Motor neuron (in vitro differentiated cells): ENCODE measurements around the gene VSTM2B. TPM values are rescaled to one million over a fixed set of nuclear protein-coding genes. Genes with fewer than 3 reads are reported as not detected.

Source experiments
- ATAC-seq, 8 experiments: fragments of 200-7000 bp; cut with Tn5 transposase; replicated peaks in 6 of 8; 2 replicates each; pipeline ENCODE4 v1.8.0; 2021; ENCODE audit warnings: mild to moderate bottlenecking in 8 of 8, moderate library complexity in 8 of 8
- H3K27ac ChIP-seq, 2 donors: fragments of 250-450 bp; sonication (Bioruptor Pico); 2 replicates each; pipeline ENCODE4 v1.9.0; 2021; ENCODE audit warnings: antibody characterized with exemption in 2 of 2, mild to moderate bottlenecking in 2 of 2, moderate library complexity in 1 of 2
- H3K4me1 ChIP-seq, 2 donors: fragments of 250-450 bp; sonication (Bioruptor Pico); replicated peaks in 1 of 2; 2 replicates each; pipeline ENCODE4 v1.6.1; 2021; ENCODE audit warnings: antibody characterized with exemption in 2 of 2, mild to moderate bottlenecking in 2 of 2, moderate library complexity in 1 of 2
- H3K4me3 ChIP-seq, 5 donors: fragments of 250-450 bp; sonication (Bioruptor Pico); 2 replicates each; pipeline ENCODE4 v1.9.0; 2021; ENCODE audit warnings: antibody characterized with exemption in 5 of 5, mild to moderate bottlenecking in 5 of 5, moderate library complexity in 4 of 5
- WGBS, 10 experiments: fragments of 450-650 bp; shearing (Covaris generic); methylation state at CpG; one replicate each; pipeline ENCODE4 v1.0.0; 2022; 5-methylcytosine and 5-hydroxymethylcytosine counted together
- in situ Hi-C, 9 experiments: fragments of 400-800 bp; cut with MboI; loops; one replicate each; pipeline ENCODE4 v1.15.0; 2021; ENCODE audit warnings: low sequenced_read_pairs in 9 of 9, low pct_unique_long_range_greater_than_20kb in 2 of 9; ENCODE audit not compliant: unreplicated experiment in 9 of 9
- total RNA-seq, 8 experiments: library from RNA; unstranded; fragments of 300-600 nt; gene quantifications; 2 replicates each; pipeline versions ENCODE4 v1.2.3 to v1.2.4, GENCODE V29; 2022

Gene VSTM2B
- total RNA-seq, 8 experiments from 2014 or later: 0.31 to 8.8 (median 7.2) TPM; not detected in 2

DNA sequence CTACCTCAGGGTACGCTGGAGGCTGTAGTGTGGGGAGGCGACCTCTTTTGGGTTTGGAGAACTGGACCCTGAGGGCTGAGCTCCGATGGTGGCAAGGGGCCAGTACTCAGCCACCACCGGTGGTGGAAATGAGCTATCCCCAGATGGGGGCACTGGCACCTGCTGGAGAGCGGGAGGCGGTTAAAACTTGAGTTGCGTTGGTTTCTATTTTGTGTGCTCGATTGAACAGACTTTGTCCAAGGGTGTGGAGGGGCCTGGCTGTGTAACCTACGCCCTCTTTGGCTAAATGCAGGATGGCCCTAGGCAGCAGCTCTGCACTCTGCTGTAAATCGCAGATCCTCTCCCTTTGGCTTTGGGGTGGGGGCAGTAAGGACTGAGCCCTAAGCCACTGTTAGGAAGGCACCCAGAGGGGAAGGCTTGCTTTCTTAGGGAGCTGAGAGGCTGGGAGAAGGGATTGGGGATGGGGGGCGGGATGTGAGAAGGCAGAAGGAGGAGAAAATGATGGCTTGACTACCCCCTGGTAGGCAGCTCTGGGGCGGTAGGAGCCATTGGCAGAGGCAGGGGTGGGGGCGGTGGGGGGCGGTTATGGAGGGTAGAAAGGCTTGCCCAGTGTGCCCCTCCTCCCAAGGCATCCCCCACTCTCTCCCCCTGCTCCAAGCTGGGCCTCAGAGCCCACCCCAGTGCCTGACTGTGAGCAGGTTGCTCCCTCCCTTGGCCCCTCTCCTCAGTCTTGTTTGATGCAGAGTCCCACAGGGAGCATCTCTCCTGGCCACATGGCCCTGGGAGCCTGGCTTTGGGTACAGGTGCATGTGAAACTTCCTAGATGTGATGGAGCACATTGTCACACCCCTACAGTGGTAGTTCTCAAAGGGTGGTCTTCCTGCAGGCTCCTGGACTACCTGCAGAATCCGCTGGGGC lies 5.0 kb downstream of the VSTM2B start:
- WGBS, 10 experiments: 0 to 100% (median 50%) methylated on average over 1 to 7 of the region's 15 CpGs; no CpG with 5 or more reads in 4 of the 10 experiments
- Histone ChIP-seq H3K4me3 (no peak overlapping the region), H3K27ac (no peak overlapping the region), H3K4me1 (peaks cover 20 to 23% of the 10 kb centered on the region in 2 donors)
- in situ Hi-C loops: no loop called here
- peak in 1 of 8 experiments; percentile 20 for ATAC-seq

- peaks cover 20 to 23% of the 10 kb centered on the region in 2 donors for H3K4me1 ChIP-seq
- in situ Hi-C loops: no loop called here
- no peak for ATAC-seq
- no peak overlapping the region for H3K27ac ChIP-seq
- no peak overlapping the region for H3K4me3 ChIP-seq
- WGBS, 10 experiments: 43 to 100% (median 99%) methylated on average over 1 to 7 of the region's 7 CpGs; no CpG with 5 or more reads in 4 of the 10 experiments
These were observed 5.7 kb downstream of the VSTM2B start for GRCh38 chr19:29531458-29532025.

GRCh38 chr19:29532097-29532496 lies 6.3 kb downstream of the VSTM2B start:
- in situ Hi-C loops: no loop called here
- ATAC-seq: no peak
- peaks cover 25 to 26% of the 10 kb centered on the region in 2 donors for H3K4me1 ChIP-seq
- WGBS, 10 experiments: 40 to 96% (median 85%) methylated on average over 1 to 6 of the region's 8 CpGs; no CpG with 5 or more reads in 4 of the 10 experiments
- no peak overlapping the region for H3K4me3 ChIP-seq
- no peak overlapping the region for H3K27ac ChIP-seq

DNA sequence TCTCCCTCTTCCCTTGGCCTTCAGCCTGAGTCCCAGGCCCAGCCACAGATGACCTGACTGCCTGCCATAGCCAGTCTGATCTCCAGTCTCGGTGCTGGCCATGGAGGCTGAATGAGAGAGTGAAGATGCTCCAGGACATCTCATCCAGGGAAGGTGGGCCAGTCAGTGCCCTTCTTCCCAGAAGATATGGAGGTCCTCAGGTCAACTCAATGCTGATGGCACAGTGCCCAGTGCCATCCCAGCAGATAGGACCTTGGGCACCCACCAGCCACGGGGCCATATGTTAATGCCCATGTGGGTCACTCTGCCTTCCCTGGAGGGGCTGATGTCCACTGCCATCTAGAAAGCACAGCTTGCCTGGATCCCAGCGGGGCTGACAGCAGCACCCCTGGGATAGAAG lies 7.2 kb downstream of the VSTM2B start:
- Histone ChIP-seq H3K4me1 (peaks cover 24 to 28% of the 10 kb centered on the region in 2 donors), H3K27ac (no peak overlapping the region), H3K4me3 (no peak overlapping the region)
- no peak for ATAC-seq
- in situ Hi-C loops: no loop called here
- 50 to 100% (median 90%) methylated on average over 1 to 2 of the region's 3 CpGs; no CpG with 5 or more reads in 7 of the 10 experiments for WGBS, 10 experiments

DNA sequence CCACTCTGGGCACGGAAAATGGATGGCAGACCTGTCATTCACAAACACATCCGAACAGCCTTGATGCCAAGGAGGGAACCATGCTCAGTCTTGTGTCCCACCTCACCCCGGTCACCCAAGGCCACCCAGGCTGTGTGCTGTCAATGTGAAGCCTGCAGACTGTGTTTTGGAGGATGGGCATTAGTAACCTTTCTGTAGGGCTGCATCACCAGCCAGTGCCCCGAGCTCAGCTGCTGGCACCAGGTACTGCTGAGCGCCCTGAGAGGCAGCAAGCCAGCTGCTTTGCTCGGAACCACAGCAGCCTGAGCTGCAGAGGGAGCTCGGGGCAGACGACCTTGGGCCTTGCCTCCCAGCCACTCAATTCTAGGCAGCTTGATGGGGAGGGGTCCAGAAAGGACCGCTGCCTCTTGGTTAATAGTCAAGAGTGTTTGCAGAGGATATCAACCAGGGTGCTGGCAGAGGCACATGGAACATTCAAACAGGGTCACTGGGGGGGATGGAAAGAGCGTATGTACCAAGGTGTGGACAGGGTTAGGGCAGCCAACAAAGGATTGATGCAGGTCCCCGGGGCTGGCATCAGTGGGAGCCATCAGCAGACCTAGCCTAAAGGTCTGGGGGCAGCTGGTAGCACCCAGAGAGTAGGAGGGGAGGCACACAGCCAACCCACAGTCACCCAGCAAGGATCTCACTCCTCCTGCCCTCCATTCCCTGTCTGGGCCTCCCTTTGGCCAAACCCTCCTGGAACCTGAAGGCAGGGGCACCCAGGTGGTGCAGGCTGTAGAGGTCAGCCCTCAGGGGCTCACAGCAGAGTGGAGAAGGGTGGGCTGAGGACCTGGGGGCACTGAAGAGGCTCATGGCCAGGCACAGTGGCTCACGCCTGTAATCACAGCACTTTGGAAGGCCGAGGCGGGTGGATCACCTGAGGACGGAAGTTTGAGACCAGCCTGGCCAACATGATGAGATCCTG lies 8.1 kb downstream of the VSTM2B start:
- ATAC-seq: no peak
- in situ Hi-C loops: no loop called here
- Histone ChIP-seq H3K27ac (no peak overlapping the region), H3K4me1 (peaks cover 23% of the 10 kb centered on the region in 2 donors), H3K4me3 (no peak overlapping the region)
- 40 to 98% (median 77%) methylated on average over 1 to 8 of the region's 15 CpGs; no CpG with 5 or more reads in 4 of the 10 experiments for WGBS, 10 experiments

- in situ Hi-C loops: no loop called here
- H3K4me1 ChIP-seq: peaks cover 18 to 20% of the 10 kb centered on the region in 2 donors
- WGBS, 10 experiments: 13 to 39% (median 22%) methylated on average over 2 to 9 of the region's 19 CpGs; no CpG with 5 or more reads in 6 of the 10 experiments
- H3K4me3 ChIP-seq: no peak overlapping the region
- peak in 4 of 8 experiments; percentile 43 to 80 (median 62) for ATAC-seq
- no peak overlapping the region for H3K27ac ChIP-seq
These were observed 9.5 kb downstream of the VSTM2B start for GRCh38 chr19:29535214-29535831.

DNA sequence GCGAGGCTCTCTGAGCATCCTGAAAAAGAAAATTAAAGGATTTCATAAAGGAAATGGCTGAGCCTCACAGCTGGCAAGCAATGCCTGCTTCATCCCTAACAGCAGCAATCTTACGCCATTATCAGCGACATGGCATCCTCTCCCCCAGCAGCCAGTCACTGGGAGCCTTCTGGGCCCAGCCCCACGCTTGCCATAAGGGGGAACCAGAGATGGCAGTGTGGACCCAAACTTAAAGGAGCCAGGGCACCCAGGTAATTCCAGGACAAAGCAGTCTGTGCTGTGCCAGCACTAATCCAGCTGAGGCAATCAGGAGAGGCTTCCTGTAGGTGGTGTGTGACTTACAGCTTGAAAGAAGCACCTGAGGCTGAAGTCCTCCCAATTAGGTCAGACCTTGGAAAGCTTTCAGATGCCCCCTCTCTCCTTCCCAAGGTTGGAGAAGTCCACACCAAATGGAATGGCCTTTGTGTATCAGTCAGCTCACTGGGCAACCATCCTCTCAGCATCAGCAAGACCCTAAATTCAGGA lies 10.3 kb downstream of the VSTM2B start:
- in situ Hi-C loops: no loop called here
- ATAC-seq: no peak
- 0 to 100% (median 100%) methylated on average over 1 to 3 of the region's 4 CpGs; no CpG with 5 or more reads in 2 of the 10 experiments for WGBS, 10 experiments
- Histone ChIP-seq H3K27ac (no peak overlapping the region), H3K4me3 (no peak overlapping the region), H3K4me1 (peaks cover 17 to 20% of the 10 kb centered on the region in 2 donors)

DNA sequence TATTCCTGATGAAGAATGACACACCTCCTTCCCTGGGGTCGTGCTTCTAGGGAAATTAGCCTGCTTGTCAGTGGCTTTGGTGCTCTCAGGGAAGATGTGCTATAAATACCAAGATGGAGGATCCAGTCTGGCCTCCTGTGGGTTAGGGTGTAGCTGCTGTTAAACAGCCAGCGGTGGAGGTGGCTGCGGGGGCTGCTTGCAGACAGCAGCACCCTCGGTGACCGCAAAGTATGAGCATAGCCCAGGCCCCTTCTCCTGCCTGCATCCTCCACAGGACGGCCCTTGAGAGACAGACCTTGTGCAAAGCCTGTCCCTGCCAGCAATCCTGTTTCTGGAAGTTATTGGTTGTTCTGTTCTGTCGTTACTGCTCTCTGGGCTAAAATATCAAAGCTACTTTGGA lies 11.4 kb downstream of the VSTM2B start:
- no peak overlapping the region for H3K27ac ChIP-seq
- in situ Hi-C loops: no loop called here
- no peak overlapping the region for H3K4me3 ChIP-seq
- H3K4me1 ChIP-seq: peaks cover 17 to 20% of the 10 kb centered on the region in 2 donors
- WGBS, 10 experiments: 18 to 81% (median 31%) methylated on average over 1 to 4 of the region's 7 CpGs; no CpG with 5 or more reads in 4 of the 10 experiments
- no peak for ATAC-seq

DNA sequence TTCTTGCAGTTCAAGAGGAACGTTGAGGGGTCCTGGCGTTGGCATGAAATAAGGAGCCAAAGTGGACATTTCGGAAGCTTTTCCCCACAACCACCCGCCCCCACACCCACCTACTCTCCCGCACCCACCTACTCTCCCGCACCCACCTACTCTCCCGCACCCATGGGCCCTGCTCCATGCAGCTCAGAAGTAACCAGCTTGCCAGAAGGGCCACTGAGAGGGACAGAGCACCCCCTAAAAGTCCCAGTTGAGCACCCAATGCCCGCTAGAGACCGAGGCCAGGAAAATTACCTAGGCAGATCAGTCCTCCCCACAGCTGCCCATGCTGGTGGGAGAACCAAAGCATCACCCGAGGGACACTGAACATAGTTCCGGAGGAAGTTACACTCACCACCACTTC lies 11.8 kb downstream of the VSTM2B start:
- Histone ChIP-seq H3K4me1 (peaks cover 17 to 20% of the 10 kb centered on the region in 2 donors), H3K27ac (no peak overlapping the region), H3K4me3 (no peak overlapping the region)
- in situ Hi-C loops: no loop called here
- WGBS, 10 experiments: 100% methylated on average over 2 of the region's 11 CpGs; no CpG with 5 or more reads in 7 of the 10 experiments
- no peak for ATAC-seq

DNA sequence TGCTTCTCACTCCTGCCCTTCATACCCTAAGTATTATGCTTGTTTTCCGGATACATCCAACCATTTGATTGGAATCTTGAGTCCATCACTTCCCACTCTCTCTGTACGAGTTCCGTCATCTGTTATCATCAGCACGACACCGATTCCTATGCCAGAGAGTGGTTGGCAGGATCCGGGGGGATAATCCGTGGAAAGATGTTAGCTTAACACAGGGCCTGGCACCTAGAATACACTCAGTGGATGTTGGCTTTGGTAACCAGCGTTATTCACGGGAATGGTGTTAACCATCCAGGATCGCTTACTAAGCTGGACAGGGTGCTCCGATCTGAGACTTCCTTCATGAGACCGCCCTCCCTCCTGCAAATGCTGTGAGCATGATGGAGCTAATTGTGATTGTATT lies 12.4 kb downstream of the VSTM2B start:
- WGBS, 10 experiments: 67 to 100% (median 94%) methylated on average over 3 to 12 of the region's 12 CpGs; no CpG with 5 or more reads in 3 of the 10 experiments
- Histone ChIP-seq H3K4me1 (peaks cover 17 to 20% of the 10 kb centered on the region in 2 donors), H3K4me3 (no peak overlapping the region), H3K27ac (no peak overlapping the region)
- in situ Hi-C loops: no loop called here
- no peak for ATAC-seq

DNA sequence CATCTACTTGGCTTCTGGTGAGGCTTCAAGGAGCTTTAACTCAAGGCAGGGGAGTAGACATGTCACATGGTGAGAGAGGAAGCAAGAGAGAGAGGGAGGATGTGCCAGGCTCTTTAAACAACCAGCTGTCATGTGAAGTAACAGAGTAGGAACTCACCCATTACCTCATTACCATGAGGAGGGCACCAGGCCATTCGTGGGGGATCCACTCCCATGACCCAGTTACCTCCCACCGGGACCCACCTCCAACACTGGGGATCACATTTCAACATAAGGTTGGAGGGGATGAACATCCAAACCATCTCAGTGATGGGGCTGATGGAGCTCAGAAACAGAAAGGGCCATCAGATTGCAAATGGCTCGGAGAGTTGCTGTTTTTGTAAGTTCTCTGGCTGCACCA lies 12.9 kb downstream of the VSTM2B start:
- no peak overlapping the region for H3K27ac ChIP-seq
- no peak overlapping the region for H3K4me3 ChIP-seq
- ATAC-seq: no peak
- WGBS, 10 experiments: 5 to 100% (median 50%) methylated on average over 1 to 3 of the region's 3 CpGs; no CpG with 5 or more reads in 6 of the 10 experiments
- in situ Hi-C loops: no loop called here
- H3K4me1 ChIP-seq: peaks cover 17 to 20% of the 10 kb centered on the region in 2 donors

- 57 to 100% (median 90%) methylated on average over 1 to 2 of the region's 9 CpGs; no CpG with 5 or more reads in 6 of the 10 experiments for WGBS, 10 experiments
- no peak for ATAC-seq
- in situ Hi-C loops: no loop called here
These were observed 13.3 kb downstream of the VSTM2B start for GRCh38 chr19:29539131-29539530.

More at GRCh38 chr19:29539131-29539530, 13.3 kb downstream of the VSTM2B start:
- no peak overlapping the region for H3K4me3 ChIP-seq
- H3K27ac ChIP-seq: no peak overlapping the region
- H3K4me1 ChIP-seq: peaks cover 17 to 20% of the 10 kb centered on the region in 2 donors
